Hippocampal formation (tissue), 2 donors: ENCODE data around the gene FBXO40.

ENCODE experiments used
- DNase-seq, 2 donors: peaks; one replicate each; lab custom pipeline; 2025; lab: John Stamatoyannopoulos, UW

FBXO40 gene

DNA sequence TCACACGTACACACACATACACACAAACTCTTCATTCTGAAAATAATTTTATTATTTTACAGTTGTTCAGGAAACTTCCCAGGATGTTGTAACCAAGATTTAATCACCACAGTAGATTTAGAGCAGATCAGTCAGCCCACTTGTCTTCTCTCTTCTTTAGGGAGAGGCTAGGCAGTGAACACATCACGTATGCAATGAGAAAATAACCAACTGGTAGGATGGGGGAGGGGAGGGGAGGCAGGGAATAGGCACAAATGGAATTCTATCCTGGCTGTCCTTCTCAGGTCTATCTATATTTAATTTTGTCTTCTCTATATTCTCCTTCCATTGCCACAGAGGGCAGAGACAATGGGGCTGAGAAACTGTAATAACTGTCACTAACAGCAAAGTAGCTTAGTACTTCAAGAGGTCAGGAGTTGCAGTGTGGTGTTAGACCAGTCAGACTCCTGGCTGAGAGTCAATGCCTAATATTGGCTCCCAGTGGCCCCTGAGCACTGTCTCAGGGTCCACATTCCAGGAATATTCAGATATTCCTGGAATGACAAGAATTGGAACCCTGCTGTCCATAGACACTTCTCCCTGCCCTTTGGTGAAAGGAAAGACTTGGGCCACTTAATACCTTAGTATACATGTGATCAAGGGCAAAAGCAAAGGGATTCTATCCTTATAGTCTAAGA, 70.1 kb downstream of the FBXO40 start:
- DNase-seq, result no peak

DNA sequence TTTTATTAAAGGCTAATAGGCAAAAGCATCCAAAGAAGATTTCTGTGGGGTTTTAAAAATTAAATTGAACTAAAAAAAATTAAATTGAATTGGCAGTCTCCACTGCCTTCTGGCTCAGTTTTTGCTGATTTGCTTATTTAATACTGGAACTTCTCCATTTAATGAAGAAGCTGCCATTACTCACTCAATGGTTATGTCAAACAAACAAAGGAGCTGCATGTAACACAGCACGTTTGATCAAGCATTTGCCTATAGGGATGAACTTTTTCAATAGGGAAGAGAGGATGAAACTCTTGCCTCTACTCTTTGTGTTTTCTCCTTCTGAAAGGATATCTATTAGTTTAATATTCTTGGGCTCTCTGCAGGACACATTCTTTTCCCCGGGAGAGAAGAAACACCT, 72.3 kb downstream of the FBXO40 start:
- DNase-seq, result no peak

DNA sequence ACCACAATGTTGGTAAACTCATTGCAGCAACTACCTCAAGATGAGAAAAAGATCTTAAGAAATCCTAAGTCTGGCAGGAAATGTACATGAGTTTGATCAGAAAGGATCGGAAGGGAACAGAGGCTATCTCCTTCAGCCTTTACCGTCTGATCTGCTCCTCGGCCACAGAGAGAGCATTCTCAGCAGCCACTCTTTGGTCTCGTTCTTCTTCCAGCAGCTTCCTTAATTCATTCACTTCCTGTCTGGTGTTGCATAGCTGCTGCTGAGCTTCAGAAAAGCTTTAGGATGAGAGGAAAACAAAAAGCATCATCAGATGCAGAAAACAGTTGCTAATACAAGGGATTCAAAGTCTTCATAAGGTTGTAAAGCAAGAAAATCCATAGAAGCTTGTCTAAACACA, 74.2 kb downstream of the FBXO40 start:
- DNase-seq, result no peak

DNA sequence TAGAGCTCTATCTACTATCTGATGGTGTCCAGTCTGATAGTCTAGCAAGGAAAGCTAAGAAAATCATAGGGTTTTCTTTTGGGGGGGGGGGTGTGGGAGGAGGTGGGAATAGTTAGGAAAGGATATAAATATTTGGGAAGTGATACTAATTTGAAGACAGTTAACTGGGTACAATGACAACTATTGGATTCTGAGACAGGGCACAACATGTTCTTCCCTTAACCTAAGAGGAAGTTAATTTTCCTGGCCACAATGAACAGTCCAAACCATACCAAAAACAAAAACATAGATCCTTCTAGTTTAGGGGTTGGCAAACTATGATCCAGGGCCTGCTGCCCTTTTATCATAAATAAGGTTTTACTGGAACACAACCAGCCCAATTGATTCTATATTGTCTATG, 77.5 kb downstream of the FBXO40 start:
- DNase-seq, result no peak

DNA sequence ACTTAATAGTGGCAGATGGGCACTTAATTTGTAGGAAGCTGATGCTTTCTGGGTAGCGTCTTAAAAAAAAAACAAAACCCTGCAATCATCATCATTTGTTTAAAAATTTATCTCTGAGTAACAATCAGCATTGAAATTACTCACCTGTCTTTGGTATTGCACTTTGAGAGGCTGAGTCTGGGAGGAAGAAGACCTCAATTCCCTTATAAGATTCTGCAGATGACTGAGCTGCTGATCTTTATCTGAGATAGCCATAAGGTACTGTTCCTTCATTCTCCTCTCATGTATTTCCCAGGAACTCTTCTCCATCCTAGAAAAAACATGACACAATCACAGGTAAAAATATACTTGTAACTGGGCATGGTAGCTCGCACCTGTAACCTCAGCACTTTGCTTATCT, 84.0 kb downstream of the FBXO40 start:
- DNase-seq, result no peak
